ENCODE results near the gene DLX1. TPM values are rescaled to one million over a fixed set of nuclear protein-coding genes. Genes with fewer than 3 reads are reported as not detected.

Gene DLX1
- total and polyA plus RNA-seq, 9 of the 15 experiments (the other 6 are each of a cell fraction or from before 2014, with no cell fraction given): 1.9 to 26.2 (median 9.6) TPM

DNA sequence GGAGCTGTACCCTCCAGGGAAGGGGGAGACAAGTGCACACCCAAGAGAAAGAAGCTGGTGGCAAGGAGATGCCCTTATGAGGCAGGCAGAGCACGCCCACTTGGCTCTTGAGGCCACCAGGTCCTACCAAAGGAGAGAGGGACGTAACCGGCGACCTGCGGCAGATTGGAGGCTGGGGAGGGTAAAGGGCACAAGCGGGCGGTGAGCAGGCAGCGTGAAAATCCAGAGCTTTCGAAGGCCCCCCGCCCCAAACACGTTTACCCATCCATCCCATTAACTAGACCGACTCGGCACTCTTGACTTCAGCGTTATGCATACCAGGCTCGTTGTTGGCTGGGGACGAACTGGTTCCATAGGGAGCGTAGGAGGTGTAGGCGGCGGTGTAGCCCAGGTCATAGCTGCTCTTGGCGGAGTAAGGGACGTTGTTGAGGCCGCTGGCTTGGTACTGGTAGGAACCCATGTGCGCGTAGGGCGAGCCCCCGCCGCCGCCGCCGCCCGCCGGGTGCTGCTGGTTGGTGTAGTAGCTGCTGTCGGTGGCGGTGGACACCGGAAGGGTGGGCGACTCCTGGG lies 16.6 kb downstream of the DLX1 start (continued):
- TF ChIP-seq ZSCAN29 (IDR thresholded peaks at IDR 0.05): no peak
- no peak for TF ChIP-seq EP400 (IDR thresholded peaks at IDR 0.05)
- TF ChIP-seq, protein P1, sequence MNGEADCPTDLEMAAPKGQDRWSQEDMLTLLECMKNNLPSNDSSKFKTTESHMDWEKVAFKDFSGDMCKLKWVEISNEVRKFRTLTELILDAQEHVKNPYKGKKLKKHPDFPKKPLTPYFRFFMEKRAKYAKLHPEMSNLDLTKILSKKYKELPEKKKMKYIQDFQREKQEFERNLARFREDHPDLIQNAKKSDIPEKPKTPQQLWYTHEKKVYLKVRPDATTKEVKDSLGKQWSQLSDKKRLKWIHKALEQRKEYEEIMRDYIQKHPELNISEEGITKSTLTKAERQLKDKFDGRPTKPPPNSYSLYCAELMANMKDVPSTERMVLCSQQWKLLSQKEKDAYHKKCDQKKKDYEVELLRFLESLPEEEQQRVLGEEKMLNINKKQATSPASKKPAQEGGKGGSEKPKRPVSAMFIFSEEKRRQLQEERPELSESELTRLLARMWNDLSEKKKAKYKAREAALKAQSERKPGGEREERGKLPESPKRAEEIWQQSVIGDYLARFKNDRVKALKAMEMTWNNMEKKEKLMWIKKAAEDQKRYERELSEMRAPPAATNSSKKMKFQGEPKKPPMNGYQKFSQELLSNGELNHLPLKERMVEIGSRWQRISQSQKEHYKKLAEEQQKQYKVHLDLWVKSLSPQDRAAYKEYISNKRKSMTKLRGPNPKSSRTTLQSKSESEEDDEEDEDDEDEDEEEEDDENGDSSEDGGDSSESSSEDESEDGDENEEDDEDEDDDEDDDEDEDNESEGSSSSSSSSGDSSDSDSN (IDR thresholded peaks at IDR 0.05; ENCODE audit: borderline replicate concordance in 1 of 2, low read depth in 2 of 2, low read length in 2 of 2): no peak
- no peak for TF ChIP-seq DNMT1 (IDR thresholded peaks at IDR 0.05)
- no peak for TF ChIP-seq ZNF143 (CRISPR knock-in tag; IDR thresholded peaks at IDR 0.05)
- TF ChIP-seq, protein P2, sequence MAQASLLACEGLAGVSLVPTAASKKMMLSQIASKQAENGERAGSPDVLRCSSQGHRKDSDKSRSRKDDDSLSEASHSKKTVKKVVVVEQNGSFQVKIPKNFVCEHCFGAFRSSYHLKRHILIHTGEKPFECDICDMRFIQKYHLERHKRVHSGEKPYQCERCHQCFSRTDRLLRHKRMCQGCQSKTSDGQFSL (CRISPR knock-in tag; IDR thresholded peaks at IDR 0.05): no peak
- TF ChIP-seq, protein P2 (tag; IDR thresholded peaks at IDR 0.05): no peak
- no peak for TF ChIP-seq FOXK2 (conservative IDR thresholded peaks at IDR 0.05 in 1 of 2, IDR thresholded peaks at IDR 0.05 in 1 of 2; ENCODE audit: low read depth in 2 of 2)
- no peak for TF ChIP-seq ZNF77 (CRISPR knock-in tag; IDR thresholded peaks at IDR 0.05)
- TF ChIP-seq, protein P3, sequence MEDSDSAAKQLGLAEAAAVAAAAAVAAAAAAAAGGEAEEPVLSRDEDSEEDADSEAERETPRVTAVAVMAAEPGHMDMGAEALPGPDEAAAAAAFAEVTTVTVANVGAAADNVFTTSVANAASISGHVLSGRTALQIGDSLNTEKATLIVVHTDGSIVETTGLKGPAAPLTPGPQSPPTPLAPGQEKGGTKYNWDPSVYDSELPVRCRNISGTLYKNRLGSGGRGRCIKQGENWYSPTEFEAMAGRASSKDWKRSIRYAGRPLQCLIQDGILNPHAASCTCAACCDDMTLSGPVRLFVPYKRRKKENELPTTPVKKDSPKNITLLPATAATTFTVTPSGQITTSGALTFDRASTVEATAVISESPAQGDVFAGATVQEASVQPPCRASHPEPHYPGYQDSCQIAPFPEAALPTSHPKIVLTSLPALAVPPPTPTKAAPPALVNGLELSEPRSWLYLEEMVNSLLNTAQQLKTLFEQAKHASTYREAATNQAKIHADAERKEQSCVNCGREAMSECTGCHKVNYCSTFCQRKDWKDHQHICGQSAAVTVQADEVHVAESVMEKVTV (CRISPR knock-in tag; IDR thresholded peaks at IDR 0.05): no peak
- TF ChIP-seq, protein P4, sequence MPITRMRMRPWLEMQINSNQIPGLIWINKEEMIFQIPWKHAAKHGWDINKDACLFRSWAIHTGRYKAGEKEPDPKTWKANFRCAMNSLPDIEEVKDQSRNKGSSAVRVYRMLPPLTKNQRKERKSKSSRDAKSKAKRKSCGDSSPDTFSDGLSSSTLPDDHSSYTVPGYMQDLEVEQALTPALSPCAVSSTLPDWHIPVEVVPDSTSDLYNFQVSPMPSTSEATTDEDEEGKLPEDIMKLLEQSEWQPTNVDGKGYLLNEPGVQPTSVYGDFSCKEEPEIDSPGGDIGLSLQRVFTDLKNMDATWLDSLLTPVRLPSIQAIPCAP (CRISPR knock-in tag; IDR thresholded peaks at IDR 0.05; ENCODE audit: borderline replicate concordance): no peak
- no peak for TF ChIP-seq BDP1 (IDR thresholded peaks at IDR 0.05; ENCODE audit: insufficient read depth, insufficient read length)
- TF ChIP-seq PHF21A (IDR thresholded peaks at IDR 0.05; ENCODE audit: borderline replicate concordance, low read depth): no peak
- TF ChIP-seq, protein P5, sequence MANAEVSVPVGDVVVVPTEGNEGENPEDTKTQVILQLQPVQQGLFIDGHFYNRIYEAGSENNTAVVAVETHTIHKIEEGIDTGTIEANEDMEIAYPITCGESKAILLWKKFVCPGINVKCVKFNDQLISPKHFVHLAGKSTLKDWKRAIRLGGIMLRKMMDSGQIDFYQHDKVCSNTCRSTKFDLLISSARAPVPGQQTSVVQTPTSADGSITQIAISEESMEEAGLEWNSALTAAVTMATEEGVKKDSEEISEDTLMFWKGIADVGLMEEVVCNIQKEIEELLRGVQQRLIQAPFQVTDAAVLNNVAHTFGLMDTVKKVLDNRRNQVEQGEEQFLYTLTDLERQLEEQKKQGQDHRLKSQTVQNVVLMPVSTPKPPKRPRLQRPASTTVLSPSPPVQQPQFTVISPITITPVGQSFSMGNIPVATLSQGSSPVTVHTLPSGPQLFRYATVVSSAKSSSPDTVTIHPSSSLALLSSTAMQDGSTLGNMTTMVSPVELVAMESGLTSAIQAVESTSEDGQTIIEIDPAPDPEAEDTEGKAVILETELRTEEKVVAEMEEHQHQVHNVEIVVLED (CRISPR knock-in tag; IDR thresholded peaks at IDR 0.05): no peak
- TF ChIP-seq ETS2 (tag; IDR thresholded peaks at IDR 0.05; ENCODE audit: borderline replicate concordance, poor library complexity, severe bottlenecking): no peak
- TF ChIP-seq U2AF1 (optimal IDR thresholded peaks at IDR 0.05; ENCODE audit: low read depth, low read length): no peak
- TF ChIP-seq ZNF121 (CRISPR knock-in tag; conservative IDR thresholded peaks at IDR 0.05): no peak

All from K562 (cell line).